RWPE2 (cell line): Measurements from ENCODE around the gene ANXA8L1.
"Not testable (repeated sequence)": the region's sequence is repeated elsewhere in the genome, so short reads cannot be mapped to it uniquely, and the experiment has no call there.

Experiments
- ATAC-seq: fragments of 200-7000 bp; cut with Tn5 transposase; 3 replicates; pipeline ENCODE4 v1.9.1; 2021; ENCODE audit warnings: low read depth
- DNase-seq: peaks from one replicate; pipeline ENCODE4 v3.0.0-alpha.2; 2020; ENCODE audit warnings: low spot score
- H3K27ac ChIP-seq: fragments of 450-650 bp; 2 replicates; pipeline ENCODE4 v1.5.1; 2017; ENCODE audit warnings: mild to moderate bottlenecking; ENCODE audit not compliant: poor library complexity, severe bottlenecking
- H3K27me3 ChIP-seq: fragments of 250-450 bp; sonication (Bioruptor Pico); 2 replicates; pipeline ENCODE4 v1.5.1; 2021; ENCODE audit warnings: mild to moderate bottlenecking, moderate library complexity; ENCODE audit not compliant: insufficient read depth, poor library complexity, severe bottlenecking
- H3K36me3 ChIP-seq: fragments of 250-450 bp; sonication (Bioruptor Pico); 2 replicates; pipeline ENCODE4 v1.5.1; 2020; ENCODE audit warnings: low read depth, mild to moderate bottlenecking, moderate library complexity
- H3K4me1 ChIP-seq: fragments of 250-450 bp; sonication (Bioruptor Pico); 2 replicates; pipeline ENCODE4 v1.5.1; 2021; ENCODE audit warnings: mild to moderate bottlenecking, moderate library complexity; ENCODE audit not compliant: insufficient read depth, poor library complexity, severe bottlenecking
- H3K4me3 ChIP-seq: fragments of 250-450 bp; sonication (Bioruptor Pico); 2 replicates; pipeline ENCODE4 v1.5.1; 2021; ENCODE audit warnings: mild to moderate bottlenecking, moderate library complexity; ENCODE audit not compliant: severe bottlenecking
- H3K9me3 ChIP-seq: fragments of 250-450 bp; sonication (Bioruptor Pico); 2 replicates; pipeline ENCODE4 v1.5.1; 2021; ENCODE audit warnings: mild to moderate bottlenecking, moderate library complexity; ENCODE audit not compliant: severe bottlenecking
- TF ChIP-seq, protein P1 (sequence below): fragments of 450-650 bp; IDR thresholded peaks from one replicate; pipeline ENCODE4 v1.5.1; 2017; ENCODE audit warnings: mild to moderate bottlenecking, moderate library complexity; ENCODE audit not compliant: poor library complexity, severe bottlenecking

The ANXA8L1 gene

DNA sequence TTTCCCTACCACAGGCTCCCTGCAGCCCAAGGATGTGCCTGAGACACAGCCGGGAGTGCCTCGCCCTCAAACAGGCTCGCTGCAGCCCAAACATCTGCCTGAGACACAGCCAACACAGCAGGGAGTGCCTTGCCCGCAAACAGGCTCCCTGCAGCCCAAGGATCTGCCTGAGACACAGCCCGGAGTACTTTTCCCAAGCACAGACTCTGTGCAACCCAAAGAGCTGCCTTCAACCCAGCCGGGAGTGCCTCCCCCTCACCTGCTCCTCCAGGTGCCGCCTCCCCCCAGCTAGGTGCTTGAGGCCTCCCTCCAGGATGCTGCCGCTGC lies 45.9 kb upstream of the ANXA8L1 start:
- no peaks in the 10 kb centered on the region for H3K4me1 ChIP-seq
- ATAC-seq, result no peak
- DNase-seq, result no peak
- H3K36me3 ChIP-seq, result no peaks in the 10 kb centered on the region
- H3K27ac ChIP-seq, result no peak overlapping the region
- TF ChIP-seq, protein P1, sequence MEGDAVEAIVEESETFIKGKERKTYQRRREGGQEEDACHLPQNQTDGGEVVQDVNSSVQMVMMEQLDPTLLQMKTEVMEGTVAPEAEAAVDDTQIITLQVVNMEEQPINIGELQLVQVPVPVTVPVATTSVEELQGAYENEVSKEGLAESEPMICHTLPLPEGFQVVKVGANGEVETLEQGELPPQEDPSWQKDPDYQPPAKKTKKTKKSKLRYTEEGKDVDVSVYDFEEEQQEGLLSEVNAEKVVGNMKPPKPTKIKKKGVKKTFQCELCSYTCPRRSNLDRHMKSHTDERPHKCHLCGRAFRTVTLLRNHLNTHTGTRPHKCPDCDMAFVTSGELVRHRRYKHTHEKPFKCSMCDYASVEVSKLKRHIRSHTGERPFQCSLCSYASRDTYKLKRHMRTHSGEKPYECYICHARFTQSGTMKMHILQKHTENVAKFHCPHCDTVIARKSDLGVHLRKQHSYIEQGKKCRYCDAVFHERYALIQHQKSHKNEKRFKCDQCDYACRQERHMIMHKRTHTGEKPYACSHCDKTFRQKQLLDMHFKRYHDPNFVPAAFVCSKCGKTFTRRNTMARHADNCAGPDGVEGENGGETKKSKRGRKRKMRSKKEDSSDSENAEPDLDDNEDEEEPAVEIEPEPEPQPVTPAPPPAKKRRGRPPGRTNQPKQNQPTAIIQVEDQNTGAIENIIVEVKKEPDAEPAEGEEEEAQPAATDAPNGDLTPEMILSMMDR, result no peak
- no peak overlapping the region for H3K4me3 ChIP-seq
- no peaks in the 10 kb centered on the region for H3K9me3 ChIP-seq
- no peaks in the 10 kb centered on the region for H3K27me3 ChIP-seq

DNA sequence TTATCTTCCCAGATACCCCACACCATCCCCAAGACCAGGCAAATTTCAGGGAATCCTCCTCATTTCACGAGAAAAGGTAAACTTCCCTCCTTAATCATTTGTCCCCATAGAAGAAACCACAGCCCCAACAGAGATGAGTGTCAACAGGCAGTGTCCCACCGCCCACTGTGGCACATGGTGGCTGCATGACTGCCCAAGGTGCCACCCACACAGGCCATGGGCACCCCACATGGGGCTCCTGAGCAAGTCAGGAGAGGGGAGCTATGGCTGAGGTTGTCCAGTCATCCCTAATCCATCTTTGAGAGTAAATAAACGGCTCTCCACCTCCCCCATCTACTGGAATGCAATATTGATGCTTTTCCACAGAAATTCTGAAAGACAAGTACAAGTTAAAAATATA lies 44.7 kb upstream of the ANXA8L1 start:
- H3K27me3 ChIP-seq, result no peaks in the 10 kb centered on the region
- TF ChIP-seq, protein P1, result no peak

DNA sequence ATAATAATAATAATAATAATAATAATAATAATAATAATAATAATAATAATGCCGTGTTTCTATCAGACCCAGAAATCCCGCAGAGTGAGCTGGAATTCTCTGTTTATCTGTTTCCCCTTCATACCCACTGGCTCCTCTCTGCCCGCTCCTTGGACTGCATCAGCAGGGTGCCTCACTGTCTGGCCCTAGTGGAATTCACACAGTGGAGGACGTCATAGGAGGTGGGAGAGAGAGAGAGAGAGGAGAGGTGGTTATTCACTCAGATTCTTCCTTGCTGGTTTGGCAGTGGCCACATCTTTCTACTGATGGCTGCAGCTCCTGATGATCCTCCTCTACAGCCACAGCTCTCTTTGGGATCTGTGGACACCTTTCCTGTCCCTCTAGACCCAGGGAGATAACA lies 10.1 kb upstream of the ANXA8L1 start:
- not testable (repeated sequence) for H3K27ac ChIP-seq, H3K27me3 ChIP-seq, H3K36me3 ChIP-seq, H3K9me3 ChIP-seq, H3K4me1 ChIP-seq, DNase-seq, ATAC-seq, H3K4me3 ChIP-seq

More for the DNA sequence above, 44.7 kb upstream of the ANXA8L1 start:
- Histone ChIP-seq H3K36me3 (no peaks in the 10 kb centered on the region), H3K9me3 (no peaks in the 10 kb centered on the region), H3K4me3 (no peak overlapping the region), H3K27ac (no peak overlapping the region), H3K4me1 (no peaks in the 10 kb centered on the region)
- DNase-seq (no peak), ATAC-seq (no peak)

DNA sequence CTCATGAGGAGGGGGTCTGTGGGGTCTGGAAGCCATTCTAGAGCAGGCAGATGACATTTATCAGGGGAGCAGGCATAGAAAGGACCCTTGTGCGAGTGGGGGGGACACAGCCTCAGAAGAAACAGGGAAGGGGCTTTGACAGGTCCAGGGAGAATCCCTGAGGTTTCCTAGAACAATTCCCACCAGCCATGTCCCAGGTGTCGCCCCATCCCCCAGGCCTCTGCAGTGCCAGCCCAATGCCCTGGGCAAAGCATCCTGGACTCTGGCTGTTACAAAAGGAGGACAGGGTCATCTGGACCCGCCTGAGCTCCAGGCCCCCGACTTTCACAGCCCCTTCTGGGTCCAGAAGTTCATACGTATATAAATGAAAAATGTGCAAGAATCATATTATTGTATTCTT lies 8.4 kb upstream of the ANXA8L1 start:
- H3K27ac ChIP-seq, H3K4me3 ChIP-seq, H3K36me3 ChIP-seq, H3K4me1 ChIP-seq, H3K27me3 ChIP-seq, DNase-seq, ATAC-seq, H3K9me3 ChIP-seq: not testable (repeated sequence)

DNA sequence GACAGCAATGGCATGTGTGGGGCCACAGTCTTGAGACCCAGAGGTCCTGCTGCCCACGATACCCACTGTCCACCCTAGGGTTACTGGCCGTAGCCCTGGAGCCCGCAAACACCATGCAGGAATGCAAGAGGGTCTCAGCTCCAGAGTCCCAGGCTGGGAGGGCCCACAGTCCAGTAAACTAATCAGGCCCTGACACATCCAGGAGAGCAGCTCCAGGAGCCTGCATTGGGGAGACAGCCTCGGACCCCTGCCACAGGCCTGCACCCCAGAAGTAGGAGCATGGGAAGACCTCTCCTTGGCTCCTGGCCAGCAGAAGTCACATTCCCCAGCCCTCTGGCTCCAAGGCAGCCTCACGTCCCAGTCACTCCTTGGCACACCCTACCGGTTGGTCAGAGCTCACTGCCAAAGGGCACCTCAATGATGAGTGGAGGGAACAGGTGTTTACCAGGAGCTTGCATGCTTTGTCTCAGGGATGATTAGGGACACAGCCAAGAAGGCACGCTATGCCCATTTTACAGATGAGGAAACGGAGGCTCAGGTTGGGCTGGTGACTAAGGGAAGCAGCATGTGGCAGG lies 7.8 kb upstream of the ANXA8L1 start:
- ATAC-seq, H3K9me3 ChIP-seq, H3K4me1 ChIP-seq, H3K27ac ChIP-seq, H3K36me3 ChIP-seq, DNase-seq, H3K27me3 ChIP-seq, H3K4me3 ChIP-seq: not testable (repeated sequence)

DNA sequence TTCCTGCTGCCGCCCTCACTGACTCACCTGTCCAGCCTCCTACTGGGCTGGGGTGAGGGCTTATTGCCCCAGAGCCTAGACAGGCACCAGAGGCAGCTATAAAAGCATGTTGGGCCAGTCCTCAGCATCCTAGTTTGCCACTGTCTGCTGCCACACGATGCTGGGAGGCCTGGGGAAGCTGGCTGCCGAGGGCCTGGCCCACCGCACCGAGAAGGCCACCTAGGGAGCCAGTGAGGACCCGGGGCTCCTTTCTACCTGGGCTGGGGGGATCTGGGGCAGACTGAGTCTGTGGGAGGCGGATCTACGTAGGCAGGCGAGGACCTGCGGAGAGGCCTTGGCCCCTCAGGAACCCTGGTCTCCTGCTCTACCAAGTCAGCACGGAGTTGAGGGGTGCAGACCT lies 6.6 kb upstream of the ANXA8L1 start:
- H3K4me3 ChIP-seq, ATAC-seq, H3K27ac ChIP-seq, H3K4me1 ChIP-seq, H3K36me3 ChIP-seq, H3K9me3 ChIP-seq, DNase-seq, H3K27me3 ChIP-seq: not testable (repeated sequence)

DNA sequence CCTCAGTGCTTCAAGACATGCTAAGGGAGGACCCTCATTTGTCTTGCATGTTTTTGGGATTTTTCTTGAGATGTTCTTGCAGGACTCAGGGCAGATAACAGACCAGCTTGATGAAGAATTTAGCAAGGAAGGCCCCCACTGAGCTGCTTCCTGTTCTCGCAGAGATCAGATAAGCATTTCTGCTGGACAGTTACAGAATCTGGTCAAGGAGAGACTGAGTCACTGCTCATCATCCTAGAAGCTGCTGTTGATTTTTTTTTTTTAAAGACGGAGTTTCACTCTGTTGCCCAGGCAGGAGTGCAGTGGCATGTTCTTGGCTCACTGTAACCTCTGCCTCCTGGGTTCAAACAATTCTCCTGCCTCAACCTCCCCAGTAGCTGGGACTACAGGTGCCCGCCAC lies 1.2 kb upstream of the ANXA8L1 start:
- H3K27ac ChIP-seq, result peak overlapping the region; percentile 71
- not testable (repeated sequence) for H3K36me3 ChIP-seq, H3K27me3 ChIP-seq, DNase-seq, ATAC-seq, H3K4me3 ChIP-seq, H3K4me1 ChIP-seq, H3K9me3 ChIP-seq

DNA sequence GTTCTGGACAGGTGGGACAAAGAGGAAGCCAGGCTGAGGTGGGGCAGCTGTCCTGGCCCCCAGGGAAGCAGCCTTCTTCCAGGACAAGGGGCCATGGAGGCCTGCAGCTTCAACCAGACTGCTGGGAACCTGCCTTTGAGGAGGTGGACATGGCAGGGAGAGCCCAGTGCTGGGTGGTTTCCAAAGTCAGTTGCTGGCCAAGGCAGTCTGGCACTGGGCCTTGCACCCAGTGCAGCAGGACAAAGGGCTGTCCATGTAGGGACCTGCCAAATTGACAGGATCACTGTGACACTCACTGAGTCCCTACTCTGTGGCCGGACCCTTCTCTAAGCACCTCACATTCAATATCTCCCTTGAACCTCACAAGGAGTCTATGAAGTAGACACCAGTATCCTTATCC lies 1.4 kb downstream of the ANXA8L1 start:
- not testable (repeated sequence) for H3K27me3 ChIP-seq, ATAC-seq, H3K9me3 ChIP-seq, H3K4me3 ChIP-seq, H3K36me3 ChIP-seq, DNase-seq, H3K4me1 ChIP-seq
- peak overlapping the region; percentile 71 for H3K27ac ChIP-seq

DNA sequence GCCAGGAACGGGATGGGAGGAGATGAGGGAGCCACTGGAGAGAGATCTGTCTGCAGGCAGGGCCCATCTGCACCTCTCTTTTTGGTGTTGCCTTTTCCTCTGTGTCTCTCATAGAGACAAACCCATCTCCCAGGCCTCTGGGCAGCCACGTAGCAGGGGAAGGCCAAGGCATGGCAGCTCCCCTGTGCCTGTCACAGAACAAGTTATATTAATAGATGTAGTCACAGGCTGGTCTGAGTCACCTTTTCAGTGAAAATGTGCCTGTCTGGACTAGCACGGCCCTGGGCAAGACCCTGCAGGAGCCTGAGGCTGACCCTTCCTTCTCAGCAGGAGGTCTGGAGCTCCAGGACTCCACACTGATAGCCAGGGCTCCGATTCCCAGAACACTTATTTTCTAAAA lies 2.1 kb downstream of the ANXA8L1 start:
- not testable (repeated sequence) for H3K4me1 ChIP-seq, H3K4me3 ChIP-seq, H3K27ac ChIP-seq, DNase-seq, H3K27me3 ChIP-seq, H3K36me3 ChIP-seq, H3K9me3 ChIP-seq
- peak; percentile 56 for ATAC-seq

DNA sequence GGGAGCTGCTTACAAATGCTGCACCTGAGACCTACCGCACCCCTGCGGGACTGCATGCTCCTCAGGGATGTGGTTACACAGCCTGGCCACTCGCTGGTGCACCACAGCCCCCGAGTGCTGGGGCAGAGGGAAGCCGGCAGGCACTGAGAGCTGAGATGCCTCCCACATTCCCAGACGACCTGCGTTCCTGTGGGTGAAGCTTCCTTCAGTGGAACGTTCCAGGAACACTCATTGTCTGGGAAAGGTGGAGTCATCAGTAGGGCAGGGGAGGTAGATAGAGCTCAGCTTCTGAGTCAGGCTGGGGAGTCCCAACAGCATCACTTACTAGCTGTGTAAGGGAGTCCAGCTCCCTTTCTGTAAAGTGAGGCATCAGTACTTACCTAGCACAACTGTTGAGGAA lies 2.5 kb downstream of the ANXA8L1 start:
- peak; percentile 86 for ATAC-seq
- DNase-seq, H3K4me1 ChIP-seq, H3K4me3 ChIP-seq, H3K9me3 ChIP-seq, H3K27ac ChIP-seq, H3K27me3 ChIP-seq, H3K36me3 ChIP-seq: not testable (repeated sequence)
